ENCODE data around the gene TBX5.

The TBX5 gene

GRCh38 chr12:114395233-114395632, 10.7 kb downstream of the TBX5 start:
- TF ChIP-seq REST (IDR thresholded peaks at IDR 0.05; ENCODE audit: insufficient read depth in 1 of 2, low read depth in 2 of 2, low read length in 2 of 2) (no peak), POLR2AphosphoS5 (IDR thresholded peaks at IDR 0.05; ENCODE audit: low read depth, low read length) (no peak), FOXP2 (optimal IDR thresholded peaks at IDR 0.05; ENCODE audit: borderline replicate concordance, extremely low read depth, extremely low read length, insufficient read depth) (no peak), SIN3A (IDR thresholded peaks at IDR 0.05; ENCODE audit: borderline replicate concordance, insufficient read depth, low read length) (no peak), TAF1 (IDR thresholded peaks at IDR 0.05; ENCODE audit: borderline replicate concordance, insufficient read depth, low read length) (no peak)

- TF ChIP-seq FOXP2 (optimal IDR thresholded peaks at IDR 0.05; ENCODE audit: borderline replicate concordance, extremely low read depth, extremely low read length, insufficient read depth) (no peak), POLR2AphosphoS5 (IDR thresholded peaks at IDR 0.05; ENCODE audit: low read depth, low read length) (no peak), SIN3A (IDR thresholded peaks at IDR 0.05; ENCODE audit: borderline replicate concordance, insufficient read depth, low read length) (no peak), TAF1 (IDR thresholded peaks at IDR 0.05; ENCODE audit: borderline replicate concordance, insufficient read depth, low read length) (no peak)
Measured at GRCh38 chr12:114393569-114393968, 12.4 kb downstream of the TBX5 start.

GRCh38 chr12:114392909-114393308, 13.0 kb downstream of the TBX5 start:
- TF ChIP-seq TAF1 (IDR thresholded peaks at IDR 0.05; ENCODE audit: borderline replicate concordance, insufficient read depth, low read length) (no peak), REST (IDR thresholded peaks at IDR 0.05; ENCODE audit: insufficient read depth in 1 of 2, low read depth in 2 of 2, low read length in 2 of 2) (no peak), POLR2AphosphoS5 (IDR thresholded peaks at IDR 0.05; ENCODE audit: low read depth, low read length) (no peak), SIN3A (IDR thresholded peaks at IDR 0.05; ENCODE audit: borderline replicate concordance, insufficient read depth, low read length) (no peak), FOXP2 (optimal IDR thresholded peaks at IDR 0.05; ENCODE audit: borderline replicate concordance, extremely low read depth, extremely low read length, insufficient read depth) (no peak)

GRCh38 chr12:114391088-114391487, 14.9 kb downstream of the TBX5 start:
- TF ChIP-seq TAF1 (IDR thresholded peaks at IDR 0.05; ENCODE audit: borderline replicate concordance, insufficient read depth, low read length) (no peak), FOXP2 (optimal IDR thresholded peaks at IDR 0.05; ENCODE audit: borderline replicate concordance, extremely low read depth, extremely low read length, insufficient read depth) (no peak), REST (IDR thresholded peaks at IDR 0.05; ENCODE audit: insufficient read depth in 1 of 2, low read depth in 2 of 2, low read length in 2 of 2) (no peak), POLR2AphosphoS5 (IDR thresholded peaks at IDR 0.05; ENCODE audit: low read depth, low read length) (no peak), SIN3A (IDR thresholded peaks at IDR 0.05; ENCODE audit: borderline replicate concordance, insufficient read depth, low read length) (no peak)

- no peak for TF ChIP-seq TAF1 (IDR thresholded peaks at IDR 0.05; ENCODE audit: borderline replicate concordance, insufficient read depth, low read length)
- TF ChIP-seq FOXP2 (optimal IDR thresholded peaks at IDR 0.05; ENCODE audit: borderline replicate concordance, extremely low read depth, extremely low read length, insufficient read depth) = no peak
- no peak for TF ChIP-seq REST (IDR thresholded peaks at IDR 0.05; ENCODE audit: insufficient read depth in 1 of 2, low read depth in 2 of 2, low read length in 2 of 2)
- no peak for TF ChIP-seq SIN3A (IDR thresholded peaks at IDR 0.05; ENCODE audit: borderline replicate concordance, insufficient read depth, low read length)
- no peak for TF ChIP-seq POLR2AphosphoS5 (IDR thresholded peaks at IDR 0.05; ENCODE audit: low read depth, low read length)
Measured at GRCh38 chr12:114384739-114385138, 21.2 kb downstream of the TBX5 start.

Data from PFSK-1 (cell line).